Heart left ventricle (tissue), 16 donors: ENCODE measurements around the gene PLEKHG4B. TPM values are rescaled to one million over a fixed set of nuclear protein-coding genes. Genes with fewer than 3 reads are reported as not detected.
"Not testable (repeated sequence)": the region's sequence is repeated elsewhere in the genome, so short reads cannot be mapped to it uniquely, and the experiment has no call there.

Source experiments
- ATAC-seq, 4 donors: fragments of 200-7000 bp; cut with Tn5 transposase; one replicate each; pipeline ENCODE4 v1.9.1; 2020 to 2022; ENCODE audit warnings: moderate library complexity in 4 of 4, mild to moderate bottlenecking in 3 of 4, moderate number of reproducible peaks in 1 of 4
- DNase-seq, 5 donors: peaks; one replicate each; pipeline ENCODE4 v3.0.0-alpha.2; 2020
- H3K27ac ChIP-seq, 12 donors: fragments of 200-600 bp; sonication (generic) in 4 of 12; one replicate each; pipeline versions ENCODE4 v1.5.0 to v1.8.0; 2016 to 2022; ENCODE audit warnings: mild to moderate bottlenecking in 2 of 12
- H3K27me3 ChIP-seq, 9 donors: fragments of 200-600 bp; sonication (generic) in 2 of 9; one replicate each; pipeline versions ENCODE4 v1.5.1 to v1.8.0; 2016 to 2022; ENCODE audit warnings: mild to moderate bottlenecking in 3 of 9
- H3K36me3 ChIP-seq, 9 donors: fragments of 200-600 bp; sonication (generic) in 2 of 9; one replicate each; pipeline versions ENCODE4 v1.5.0 to v1.8.0; 2018 to 2022; ENCODE audit warnings: mild to moderate bottlenecking in 2 of 9
- H3K4me1 ChIP-seq, 12 donors: fragments of 200-600 bp; sonication (generic) in 4 of 12; one replicate each; pipeline versions ENCODE4 v1.5.0 to v1.8.0; 2016 to 2022; ENCODE audit warnings: mild to moderate bottlenecking in 3 of 12
- H3K4me3 ChIP-seq, 12 donors: fragments of 200-600 bp; sonication (generic) in 4 of 12; one replicate each; pipeline versions ENCODE4 v1.5.0 to v1.8.0; 2017 to 2022; ENCODE audit warnings: mild to moderate bottlenecking in 9 of 12, moderate library complexity in 4 of 12
- H3K9me3 ChIP-seq, 12 donors: fragments of 200-600 bp; sonication (generic) in 4 of 12; one replicate each; pipeline versions ENCODE4 v1.5.0 to v1.8.0; 2016 to 2022; ENCODE audit warnings: mild to moderate bottlenecking in 1 of 12
- POLR2A ChIP-seq, 2 donors: fragments of 450-650 bp; IDR thresholded peaks; one replicate each; pipeline ENCODE4 v1.6.1; 2017; ENCODE audit warnings: antibody characterized with exemption in 2 of 2, mild to moderate bottlenecking in 2 of 2, moderate library complexity in 2 of 2
- WGBS, 4 donors: extraction: QIAGEN DNeasy Blood & Tissue Kit in 2 of 4; methylation state at CpG; one replicate each; pipeline versions ENCODE4 v1.1.5 to v1.1.7; 2013 to 2018; 5-methylcytosine and 5-hydroxymethylcytosine counted together
- intact Hi-C, 10 donors: fragments of 100-400 bp; cut with DNase I; formaldehyde crosslinking; loops; one replicate each; pipeline versions ENCODE4 v1.11.1 to v1.14.2; 2022
- polyA plus RNA-seq, 2 donors: library from polyadenylated mRNA; stranded (reverse); fragments of 200-250 nt; gene quantifications; one replicate each; pipeline ENCODE4 v1.2.3, GENCODE V29; 2013
- total RNA-seq, 9 donors: library from RNA; depleted of rRNA in 2 of 9; stranded (reverse); fragments of >200 nt in 2 of 9; fragmentation: NEBNext Ultra II Directional in 3 of 9; extraction: Animal tissue kit (Norgen Biotek cat#: 25700) in 3 of 9; gene quantifications; one replicate each; pipeline versions ENCODE4 v1.1.0 to v1.2.4, GENCODE V29; 2016 to 2023
- TF ChIP-seq, protein P1 (sequence below), 12 donors: fragments of 200-600 bp; sonication (generic) in 4 of 12; IDR thresholded peaks; one replicate each; pipeline versions ENCODE4 v1.5.0 to v1.8.0; 2018 to 2022; ENCODE audit warnings: antibody characterized with exemption in 12 of 12, mild to moderate bottlenecking in 5 of 12
- donor health status: ischemic (EF 13 %, LVEDD 7.1; RV severe dilation, severe dysfunction).
- donor health status: healthy with polysubstance abuse.
- donor health status: DM: no; HTN: yes; CAD: no.
- donor health status: DM: no; HTN: no; CAD: no.
- donor health status: ischemic (EF 25% LVEDD 6.9; RV normal size, moderate dysfunction).
- donor health status: ischemic (EF 25% LVEDD 5.7; RV mildly dilated, moderate dysfunction).
- donor health status: healthy.
- donor health status: DM: yes; HTN: yes; CAD: no.
- donor health status: ischemic (EF 35%, LVEDD 5.7; RV mildly dilated, moderate dysfunction).
- donor health status: nonischemic (EF 11% LVEDD 7.7; RV severe dilation, severe dysfunction).
- donor health status: DM: yes; HTN: yes; CAD: no.
- donor health status: PGD.
- donor health status: ischemic (EF 29% LVEDD 5.4; RV normal size, mild dysfunction).
- donor health status: nonischemic (EF 23%, LVEDD 6.1; RV moderate dilation, normal function).

Gene PLEKHG4B
- total and polyA plus RNA-seq, 11 donors = 0.03 to 0.34 (median 0.10) TPM; not detected in 7

DNA sequence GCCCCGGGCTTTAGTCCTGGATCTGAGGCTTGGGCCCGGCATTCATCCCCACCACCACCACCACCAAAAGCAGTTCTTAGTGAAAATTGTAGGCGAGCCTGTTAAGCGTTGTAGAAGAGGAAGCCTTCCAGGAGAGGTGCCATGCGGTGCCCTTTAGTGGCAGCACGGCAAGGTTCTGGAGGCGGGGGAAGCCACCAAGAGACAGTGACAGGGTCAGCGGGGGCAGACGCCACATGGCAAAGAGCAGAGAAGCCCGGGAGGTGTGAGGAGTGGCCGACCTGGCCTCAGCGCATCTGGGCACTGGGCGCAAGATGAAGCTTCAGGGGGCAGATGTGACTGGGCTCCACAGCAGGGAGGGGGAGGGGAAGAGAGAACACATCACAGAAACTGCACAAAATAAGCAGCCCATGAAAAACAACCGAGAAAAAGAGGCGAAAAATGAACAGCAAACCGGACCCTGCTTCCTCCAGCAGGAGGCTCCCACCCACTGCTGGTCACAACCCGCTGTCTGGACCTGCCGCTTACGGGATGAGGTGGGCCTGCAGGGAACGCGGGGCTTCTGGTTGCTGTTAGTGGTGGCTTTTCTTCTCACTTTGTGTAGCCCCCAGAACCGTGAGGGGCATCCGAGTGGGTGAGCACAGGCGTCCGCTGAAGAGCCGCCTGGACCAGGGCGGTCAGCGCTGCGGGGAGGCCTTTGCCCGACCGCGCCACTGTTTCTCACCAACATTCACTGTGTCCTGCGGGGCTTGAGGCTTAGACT, 103.6 kb downstream of the PLEKHG4B start:
- Histone ChIP-seq H3K27me3 (peaks cover 0 to 12% (median 0%) of the 10 kb centered on the region in 9 donors), H3K27ac (peak overlapping the region in 11 of 12 donors; percentile 20 to 97 (median 92)), H3K36me3 (peaks cover 0 to 22% (median 0%) of the 10 kb centered on the region in 9 donors), H3K4me1 (peaks cover 0 to 61% (median 14%) of the 10 kb centered on the region in 12 donors), H3K9me3 (no peaks in the 10 kb centered on the region), H3K4me3 (no peak overlapping the region)
- ATAC-seq = no peak
- DNase-seq = peak in 1 of 5 donors; percentile 32
- TF ChIP-seq, protein P1, sequence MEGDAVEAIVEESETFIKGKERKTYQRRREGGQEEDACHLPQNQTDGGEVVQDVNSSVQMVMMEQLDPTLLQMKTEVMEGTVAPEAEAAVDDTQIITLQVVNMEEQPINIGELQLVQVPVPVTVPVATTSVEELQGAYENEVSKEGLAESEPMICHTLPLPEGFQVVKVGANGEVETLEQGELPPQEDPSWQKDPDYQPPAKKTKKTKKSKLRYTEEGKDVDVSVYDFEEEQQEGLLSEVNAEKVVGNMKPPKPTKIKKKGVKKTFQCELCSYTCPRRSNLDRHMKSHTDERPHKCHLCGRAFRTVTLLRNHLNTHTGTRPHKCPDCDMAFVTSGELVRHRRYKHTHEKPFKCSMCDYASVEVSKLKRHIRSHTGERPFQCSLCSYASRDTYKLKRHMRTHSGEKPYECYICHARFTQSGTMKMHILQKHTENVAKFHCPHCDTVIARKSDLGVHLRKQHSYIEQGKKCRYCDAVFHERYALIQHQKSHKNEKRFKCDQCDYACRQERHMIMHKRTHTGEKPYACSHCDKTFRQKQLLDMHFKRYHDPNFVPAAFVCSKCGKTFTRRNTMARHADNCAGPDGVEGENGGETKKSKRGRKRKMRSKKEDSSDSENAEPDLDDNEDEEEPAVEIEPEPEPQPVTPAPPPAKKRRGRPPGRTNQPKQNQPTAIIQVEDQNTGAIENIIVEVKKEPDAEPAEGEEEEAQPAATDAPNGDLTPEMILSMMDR (IDR thresholded peaks at IDR 0.05) = peak in 1 of 12 donors; percentile 13
- TF ChIP-seq POLR2A (IDR thresholded peaks at IDR 0.05) = no peak
- 65 to 76% (median 71%) methylated on average over 23 to 33 of the region's 33 CpGs for WGBS, 4 donors
- intact Hi-C loops = no loop called here

DNA sequence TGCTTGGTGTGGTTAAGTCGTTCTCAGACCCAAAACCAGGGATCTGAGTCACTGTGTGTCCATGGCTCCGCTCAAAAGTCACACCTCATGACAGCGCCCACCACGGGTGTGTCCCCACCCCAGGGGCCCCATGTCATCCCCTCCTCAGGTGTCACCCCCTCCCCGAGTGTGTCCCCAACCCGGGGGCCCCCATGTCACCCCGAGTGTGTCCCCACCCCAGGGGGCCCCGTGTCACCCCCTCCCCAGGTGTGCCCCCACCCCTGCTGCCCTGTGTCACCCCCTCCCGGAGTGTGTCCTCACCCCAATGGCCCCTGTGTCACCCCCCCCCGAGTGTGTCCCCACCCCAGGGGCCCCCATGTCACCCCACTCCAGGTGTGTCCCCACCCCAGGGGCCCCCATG, 104.4 kb downstream of the PLEKHG4B start:
- Histone ChIP-seq H3K9me3 (no peaks in the 10 kb centered on the region), H3K4me1 (peaks cover 0 to 57% (median 11%) of the 10 kb centered on the region in 12 donors), H3K27ac (peak overlapping the region in 9 of 12 donors; percentile 13 to 97 (median 80)), H3K4me3 (no peak overlapping the region), H3K27me3 (peaks cover 0 to 9% (median 0%) of the 10 kb centered on the region in 9 donors), H3K36me3 (peaks cover 0 to 22% (median 0%) of the 10 kb centered on the region in 9 donors)
- DNase-seq = no peak
- WGBS, 4 donors = 62 to 76% (median 66%) methylated on average over 8 to 10 of the region's 10 CpGs
- TF ChIP-seq, protein P1 (IDR thresholded peaks at IDR 0.05) = no peak
- TF ChIP-seq POLR2A (IDR thresholded peaks at IDR 0.05) = no peak
- intact Hi-C loops = no loop called here
- ATAC-seq = no peak

DNA sequence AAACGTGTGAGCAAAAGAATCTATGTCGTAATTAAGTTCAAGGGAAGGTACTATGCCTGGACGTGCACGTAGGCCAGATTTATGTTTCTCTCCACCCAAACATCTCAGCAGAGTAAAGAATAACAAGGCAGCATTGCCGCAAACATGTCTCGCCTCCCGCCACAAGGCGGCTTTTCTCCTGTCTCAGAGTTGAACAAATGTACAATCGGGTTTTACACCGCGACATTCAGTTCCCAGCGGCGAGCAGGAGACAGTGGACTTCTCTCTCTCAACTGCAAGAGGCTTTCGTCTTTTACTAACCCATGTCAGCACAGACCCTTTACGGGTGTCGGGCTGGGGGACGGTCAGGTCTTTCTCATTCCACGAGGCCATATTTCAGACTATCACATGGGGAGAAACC, 105.1 kb downstream of the PLEKHG4B start:
- H3K9me3 ChIP-seq, ATAC-seq, H3K4me3 ChIP-seq, H3K27me3 ChIP-seq, intact Hi-C loops: not testable (repeated sequence)
- Histone ChIP-seq H3K4me1 (peaks cover 0 to 55% (median 8%) of the 10 kb centered on the region in 12 donors), H3K36me3 (peaks cover 0 to 22% (median 0%) of the 10 kb centered on the region in 9 donors), H3K27ac (peak overlapping the region in 3 of 12 donors; percentile 29 to 71 (median 34))
- DNase-seq = peak in 1 of 5 donors; percentile 16
- 53 to 71% (median 61%) methylated on average over 18 of the region's 18 CpGs for whole genome bisulfite sequencing, 4 donors

DNA sequence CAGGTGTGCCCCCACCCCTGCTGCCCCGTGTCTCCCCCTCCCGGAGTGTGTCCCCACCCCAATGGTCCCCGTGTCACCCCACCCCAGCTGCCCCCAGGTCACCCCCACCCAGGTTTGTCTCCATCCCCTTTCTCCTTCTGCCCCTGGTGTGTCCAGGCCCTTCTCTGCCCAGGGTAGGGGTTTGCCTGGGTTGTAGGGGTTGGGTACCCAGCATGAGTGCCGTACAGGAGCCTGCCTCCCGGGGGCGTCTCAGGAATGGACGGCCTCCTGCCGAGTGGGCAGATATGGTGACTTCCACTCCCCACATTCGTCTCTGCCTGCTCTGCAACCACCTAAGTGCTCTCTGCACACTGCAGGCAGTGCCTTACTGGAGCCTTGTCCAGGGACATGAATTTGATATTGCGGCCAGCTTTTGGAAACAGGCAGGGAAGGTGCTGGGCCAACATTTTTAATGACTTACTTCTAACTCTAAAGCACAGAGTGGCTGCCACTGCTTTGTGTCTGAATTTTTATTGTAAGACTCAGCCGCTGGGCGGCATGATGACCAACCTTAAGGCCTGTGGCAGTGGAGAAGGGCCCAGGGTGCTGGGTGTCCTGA, 106.0 kb downstream of the PLEKHG4B start:
- Histone ChIP-seq H3K36me3 (peaks cover 0 to 26% (median 1%) of the 10 kb centered on the region in 9 donors), H3K27ac (peak overlapping the region in 5 of 12 donors; percentile 14 to 71 (median 24)), H3K27me3 (no peaks in the 10 kb centered on the region), H3K4me1 (peaks cover 0 to 52% (median 8%) of the 10 kb centered on the region in 12 donors), H3K9me3 (no peaks in the 10 kb centered on the region), H3K4me3 (no peak overlapping the region)
- WGBS, 4 donors = 59 to 71% (median 62%) methylated on average over 10 to 12 of the region's 12 CpGs
- intact Hi-C loops = no loop called here
- no peak for TF ChIP-seq POLR2A (IDR thresholded peaks at IDR 0.05)
- TF ChIP-seq, protein P1 (IDR thresholded peaks at IDR 0.05) = no peak
- DNase-seq (no peak), ATAC-seq (no peak)
